Retinal pigment epithelial cell (primary cell): ENCODE results near the gene FOXQ1.

ENCODE experiments used
- DNase-seq: peaks from one replicate; pipeline ENCODE4 v3.0.0-alpha.2; 2010; ENCODE audit warnings: low read depth
- H3K4me3 ChIP-seq: 2 replicates; pipeline ENCODE4 v1.5.1; 2011; ENCODE audit warnings: mild to moderate bottlenecking, low read length, control low read depth, moderate library complexity
- TF ChIP-seq, protein P1 (sequence below): conservative IDR thresholded peaks from 2 replicates; pipeline ENCODE4 v1.5.1; 2011; ENCODE audit warnings: low read depth, low read length, control low read depth, inconsistent platforms

Gene FOXQ1

DNA sequence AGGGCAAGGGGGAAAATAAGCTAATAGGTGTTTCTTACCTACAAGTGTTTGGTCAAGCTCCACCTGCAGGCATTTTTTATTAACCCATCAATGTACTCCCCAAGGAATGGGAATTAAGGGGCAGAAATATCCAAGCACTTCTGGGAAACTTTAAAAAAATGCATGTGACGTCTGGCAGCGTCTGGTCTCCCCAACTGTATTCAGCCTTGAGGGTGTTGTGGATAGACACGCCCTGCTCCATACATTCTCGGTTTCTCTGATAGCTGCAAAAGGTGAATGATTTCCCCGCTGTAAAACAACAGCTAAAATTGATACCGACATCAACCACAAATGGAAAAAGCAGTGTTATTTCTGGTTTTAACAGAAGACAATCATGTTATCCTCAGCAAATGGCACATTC, 2.5 kb upstream of the FOXQ1 start:
- TF ChIP-seq, protein P1, sequence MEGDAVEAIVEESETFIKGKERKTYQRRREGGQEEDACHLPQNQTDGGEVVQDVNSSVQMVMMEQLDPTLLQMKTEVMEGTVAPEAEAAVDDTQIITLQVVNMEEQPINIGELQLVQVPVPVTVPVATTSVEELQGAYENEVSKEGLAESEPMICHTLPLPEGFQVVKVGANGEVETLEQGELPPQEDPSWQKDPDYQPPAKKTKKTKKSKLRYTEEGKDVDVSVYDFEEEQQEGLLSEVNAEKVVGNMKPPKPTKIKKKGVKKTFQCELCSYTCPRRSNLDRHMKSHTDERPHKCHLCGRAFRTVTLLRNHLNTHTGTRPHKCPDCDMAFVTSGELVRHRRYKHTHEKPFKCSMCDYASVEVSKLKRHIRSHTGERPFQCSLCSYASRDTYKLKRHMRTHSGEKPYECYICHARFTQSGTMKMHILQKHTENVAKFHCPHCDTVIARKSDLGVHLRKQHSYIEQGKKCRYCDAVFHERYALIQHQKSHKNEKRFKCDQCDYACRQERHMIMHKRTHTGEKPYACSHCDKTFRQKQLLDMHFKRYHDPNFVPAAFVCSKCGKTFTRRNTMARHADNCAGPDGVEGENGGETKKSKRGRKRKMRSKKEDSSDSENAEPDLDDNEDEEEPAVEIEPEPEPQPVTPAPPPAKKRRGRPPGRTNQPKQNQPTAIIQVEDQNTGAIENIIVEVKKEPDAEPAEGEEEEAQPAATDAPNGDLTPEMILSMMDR, result no peak

DNA sequence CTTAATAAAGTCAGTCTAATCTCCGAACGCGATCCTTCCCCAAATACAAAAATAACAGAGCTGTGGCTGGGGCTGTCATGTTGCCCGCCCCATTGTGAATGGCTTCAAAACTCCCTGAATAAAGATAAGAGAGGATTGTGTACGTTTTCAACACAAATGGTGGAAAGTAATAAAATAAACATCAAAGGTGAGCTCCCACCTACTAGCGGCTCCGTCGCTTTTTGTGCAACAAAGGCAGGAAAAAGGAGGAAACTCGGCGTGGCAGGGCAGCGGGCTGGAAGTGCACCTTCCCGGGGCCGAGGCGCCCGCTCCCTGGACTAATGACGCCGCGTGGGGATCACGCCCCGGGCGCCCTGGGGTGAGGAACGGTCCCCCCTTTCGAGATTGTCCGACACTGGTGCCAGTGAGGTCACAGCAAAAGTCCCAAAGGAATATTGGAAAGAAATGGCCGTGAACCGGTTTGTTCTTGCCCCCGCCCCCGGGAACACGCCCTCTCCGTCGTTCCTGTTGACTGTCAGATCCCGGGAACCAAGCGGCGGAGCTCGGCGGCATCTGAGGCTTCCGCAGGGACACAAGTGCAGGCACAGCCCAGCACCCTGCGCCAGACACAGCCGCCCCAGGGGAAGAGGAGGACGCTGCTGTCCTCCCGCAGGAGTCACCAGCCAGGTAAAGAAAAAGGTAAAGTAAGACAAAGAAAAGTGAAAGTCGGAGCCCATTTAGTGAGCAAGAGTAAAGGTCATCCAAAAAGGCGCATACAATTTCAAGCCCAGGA, 1.1 kb upstream of the FOXQ1 start:
- no peak for DNase-seq
- TF ChIP-seq, protein P1, result no peak
- peak overlapping the region; percentile 79 for H3K4me3 ChIP-seq

More for the DNA sequence above, 2.5 kb upstream of the FOXQ1 start:
- no peak overlapping the region for H3K4me3 ChIP-seq
- DNase-seq, result no peak

DNA sequence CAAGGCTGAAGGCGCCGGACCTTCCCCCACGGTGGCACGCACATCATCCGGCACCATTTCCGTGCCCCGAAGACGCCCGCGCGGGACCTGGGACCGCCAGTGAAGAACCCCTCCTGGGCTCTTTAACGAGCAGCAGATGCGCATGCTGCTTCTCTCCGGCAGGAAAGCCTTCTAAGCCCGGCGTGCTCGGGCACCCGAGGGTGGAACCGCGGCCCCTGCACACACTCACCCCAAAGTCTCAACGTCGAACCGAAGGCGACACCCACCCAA, 240 bp downstream of the FOXQ1 start:
- H3K4me3 ChIP-seq, result peak overlapping the region; percentile 79
- no peak for DNase-seq
- TF ChIP-seq, protein P1, result no peak

DNA sequence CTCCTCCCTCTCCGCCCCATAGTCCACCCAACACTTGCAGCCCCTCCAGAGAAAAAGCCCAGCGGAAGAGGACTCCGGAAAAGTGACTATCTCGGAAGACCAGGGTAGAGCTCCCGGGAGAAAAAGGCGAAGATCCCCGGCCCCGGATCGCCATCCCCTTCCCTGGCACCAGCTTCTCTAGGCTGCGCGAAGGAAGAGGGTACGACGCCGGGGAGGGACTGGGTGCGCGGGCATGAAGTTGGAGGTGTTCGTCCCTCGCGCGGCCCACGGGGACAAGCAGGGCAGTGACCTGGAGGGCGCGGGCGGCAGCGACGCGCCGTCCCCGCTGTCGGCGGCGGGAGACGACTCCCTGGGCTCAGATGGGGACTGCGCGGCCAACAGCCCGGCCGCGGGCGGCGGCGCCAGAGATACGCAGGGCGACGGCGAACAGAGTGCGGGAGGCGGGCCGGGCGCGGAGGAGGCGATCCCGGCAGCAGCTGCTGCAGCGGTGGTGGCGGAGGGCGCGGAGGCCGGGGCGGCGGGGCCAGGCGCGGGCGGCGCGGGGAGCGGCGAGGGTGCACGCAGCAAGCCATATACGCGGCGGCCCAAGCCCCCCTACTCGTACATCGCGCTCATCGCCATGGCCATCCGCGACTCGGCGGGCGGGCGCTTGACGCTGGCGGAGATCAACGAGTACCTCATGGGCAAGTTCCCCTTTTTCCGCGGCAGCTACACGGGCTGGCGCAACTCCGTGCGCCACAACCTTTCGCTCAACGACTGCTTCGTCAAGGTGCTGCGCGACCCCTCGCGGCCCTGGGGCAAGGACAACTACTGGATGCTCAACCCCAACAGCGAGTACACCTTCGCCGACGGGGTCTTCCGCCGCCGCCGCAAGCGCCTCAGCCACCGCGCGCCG, 822 bp downstream of the FOXQ1 start:
- H3K4me3 ChIP-seq, result peak overlapping the region; percentile 79
- TF ChIP-seq, protein P1, result no peak
- DNase-seq, result no peak

DNA sequence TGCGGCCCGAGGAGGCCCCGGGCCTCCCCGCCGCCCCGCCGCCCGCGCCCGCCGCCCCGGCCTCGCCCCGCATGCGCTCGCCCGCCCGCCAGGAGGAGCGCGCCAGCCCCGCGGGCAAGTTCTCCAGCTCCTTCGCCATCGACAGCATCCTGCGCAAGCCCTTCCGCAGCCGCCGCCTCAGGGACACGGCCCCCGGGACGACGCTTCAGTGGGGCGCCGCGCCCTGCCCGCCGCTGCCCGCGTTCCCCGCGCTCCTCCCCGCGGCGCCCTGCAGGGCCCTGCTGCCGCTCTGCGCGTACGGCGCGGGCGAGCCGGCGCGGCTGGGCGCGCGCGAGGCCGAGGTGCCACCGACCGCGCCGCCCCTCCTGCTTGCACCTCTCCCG, 1.5 kb downstream of the FOXQ1 start:
- H3K4me3 ChIP-seq, result peak overlapping the region; percentile 79
- TF ChIP-seq, protein P1, result no peak
- no peak for DNase-seq

DNA sequence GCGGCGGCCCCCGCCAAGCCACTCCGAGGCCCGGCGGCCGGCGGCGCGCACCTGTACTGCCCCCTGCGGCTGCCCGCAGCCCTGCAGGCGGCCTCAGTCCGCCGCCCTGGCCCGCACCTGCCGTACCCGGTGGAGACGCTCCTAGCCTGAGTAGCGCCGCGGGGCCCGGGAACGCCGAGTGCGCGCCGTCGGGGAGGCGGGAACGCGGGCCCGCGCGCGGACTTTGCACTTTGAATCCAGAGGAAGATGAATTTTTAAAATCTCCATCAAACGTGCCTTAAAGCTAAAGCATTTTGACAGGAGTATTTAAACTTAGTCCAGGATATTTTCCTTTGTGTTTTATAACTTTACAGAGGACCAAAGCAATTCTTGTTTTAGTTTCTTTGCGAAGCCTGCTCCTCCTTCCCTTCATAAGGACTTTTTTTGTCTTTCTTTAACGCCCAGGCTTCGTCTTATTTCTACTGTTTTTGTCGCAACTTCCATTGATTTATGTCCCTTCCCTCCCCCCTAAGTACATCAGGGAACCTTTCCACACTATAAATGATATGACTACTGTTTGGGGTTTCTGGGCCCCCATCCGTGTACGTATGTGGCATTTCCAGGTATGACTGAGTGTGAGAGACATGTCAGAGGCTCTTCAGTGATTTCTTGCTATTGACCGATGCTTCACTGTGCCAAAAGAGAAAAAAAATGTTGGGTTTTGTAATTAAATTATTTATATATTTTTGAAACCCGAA, 2.0 kb downstream of the FOXQ1 start:
- DNase-seq, result no peak
- TF ChIP-seq, protein P1, result peak; percentile 50
- H3K4me3 ChIP-seq, result peak overlapping the region; percentile 73
